ENCODE data around the gene NCAPG2.
A peak's percentile ranks its signal among the peaks of the same experiment; 100 is the strongest.

NCAPG2 gene
- total RNA-seq, result 25.3 to 28.4 reads per million in 2 donors

- DNase-seq, result peak; percentile 96
Measured at GRCh38 chr7:158704524-158705233, at the start of gene NCAPG2. TSS of gene NCAPG2 (minus strand) at chr7:158704804. CDS start at chr7:158701899, 2,905 bp downstream.

GRCh38 chr7:158753900-158754299, 49.3 kb upstream of the NCAPG2 start:
- DNase-seq, result no peak

- DNase-seq, result no peak
Measured at GRCh38 chr7:158751751-158752150, 47.1 kb upstream of the NCAPG2 start.

- DNase-seq, result no peak
Measured at GRCh38 chr7:158751199-158751598, 46.6 kb upstream of the NCAPG2 start.

GRCh38 chr7:158750702-158751101, 46.1 kb upstream of the NCAPG2 start:
- no peak for DNase-seq

- DNase-seq, result no peak
Measured at GRCh38 chr7:158749396-158749795, 44.8 kb upstream of the NCAPG2 start.

- DNase-seq, result no peak
Measured at GRCh38 chr7:158748335-158748734, 43.7 kb upstream of the NCAPG2 start.

- DNase-seq, result no peak
Measured at GRCh38 chr7:158747408-158747807, 42.8 kb upstream of the NCAPG2 start.

GRCh38 chr7:158746957-158747356, 42.4 kb upstream of the NCAPG2 start:
- no peak for DNase-seq

GRCh38 chr7:158745057-158745715, 40.6 kb upstream of the NCAPG2 start:
- no peak for DNase-seq

GRCh38 chr7:158744070-158744469, 39.5 kb upstream of the NCAPG2 start:
- no peak for DNase-seq

- DNase-seq, result no peak
Measured at GRCh38 chr7:158743219-158743618, 38.6 kb upstream of the NCAPG2 start.

- DNase-seq, result no peak
Measured at GRCh38 chr7:158742065-158742821, 37.6 kb upstream of the NCAPG2 start.

- DNase-seq, result no peak
Measured at GRCh38 chr7:158741294-158741666, 36.7 kb upstream of the NCAPG2 start.

GRCh38 chr7:158740657-158741293, 36.2 kb upstream of the NCAPG2 start:
- DNase-seq, result no peak

GRCh38 chr7:158740013-158740656, 35.5 kb upstream of the NCAPG2 start:
- no peak for DNase-seq

- DNase-seq, result no peak
Measured at GRCh38 chr7:158738841-158739240, 34.2 kb upstream of the NCAPG2 start.

GRCh38 chr7:158737064-158737695, 32.6 kb upstream of the NCAPG2 start:
- no peak for DNase-seq

- no peak for DNase-seq
Measured at GRCh38 chr7:158735935-158736334, 31.3 kb upstream of the NCAPG2 start.

GRCh38 chr7:158734861-158735260, 30.3 kb upstream of the NCAPG2 start:
- no peak for DNase-seq

- no peak for DNase-seq
Measured at GRCh38 chr7:158733775-158734494, 29.3 kb upstream of the NCAPG2 start.

- no peak for DNase-seq
Measured at GRCh38 chr7:158733220-158733519, 28.6 kb upstream of the NCAPG2 start.
